Stimulated activated effector memory CD8-positive, alpha-beta T cell treated with anti-CD3 and anti-CD28 coated beads, Interleukin-12 subunit alpha, Interleukin-12 subunit beta, amount 100 ng/mL, for 72 hours (primary cell): Measurements from ENCODE around the gene NECTIN4.
A peak's percentile ranks its signal among the peaks of the same experiment; 100 is the strongest.
"Not testable (repeated sequence)": the region's sequence is repeated elsewhere in the genome, so short reads cannot be mapped to it uniquely, and the experiment has no call there.

Experiments used
- ATAC-seq: fragments of 150-1000 bp; cut with Tn5 transposase; 2 replicates; pipeline ENCODE4 v1.10.0; 2021
- DNase-seq, 2 donors: peaks; one replicate each; pipeline ENCODE4 v3.0.0; 2021 to 2022; ENCODE audit warnings: low spot score in 2 of 2
- H3K27ac Mint-ChIP-seq: one replicate; pipeline ENCODE4 v1.8.0; 2022; ENCODE audit warnings: mild to moderate bottlenecking, mixed read lengths
- H3K36me3 Mint-ChIP-seq: one replicate; pipeline ENCODE4 v1.8.0; 2022; ENCODE audit warnings: mild to moderate bottlenecking, mixed read lengths
- H3K4me1 Mint-ChIP-seq: one replicate; pipeline ENCODE4 v1.8.0; 2022; ENCODE audit warnings: mixed read lengths
- H3K4me3 Mint-ChIP-seq: one replicate; pipeline ENCODE4 v1.8.0; 2022; ENCODE audit warnings: mild to moderate bottlenecking, mixed read lengths
- H3K9me3 Mint-ChIP-seq: one replicate; pipeline ENCODE4 v1.8.0; 2022; ENCODE audit warnings: mixed read lengths

NECTIN4 gene

DNA sequence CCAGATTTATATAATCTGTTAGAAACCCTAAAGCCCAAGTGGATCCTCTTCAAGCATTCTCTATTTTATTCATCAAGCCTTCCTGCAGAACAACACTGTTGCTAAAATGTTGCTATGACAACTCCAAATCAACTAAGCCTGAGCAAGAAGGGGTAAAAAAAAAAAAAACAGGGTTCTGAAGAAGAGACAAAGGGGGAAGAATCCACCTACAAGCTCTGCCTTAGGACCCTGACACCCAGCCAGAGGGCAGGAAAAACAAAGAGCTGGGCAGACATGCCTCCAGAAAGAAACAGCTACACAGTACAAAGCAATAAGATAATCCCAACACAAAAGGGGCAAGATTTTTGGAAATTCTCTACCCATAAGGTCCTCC, 44.8 kb downstream of the NECTIN4 start:
- DNase-seq (no peak), ATAC-seq (no peak)
- peak overlapping the region; percentile 85 for H3K4me3 Mint-ChIP-seq
- H3K9me3 Mint-ChIP-seq = no peaks in the 10 kb centered on the region
- H3K36me3 Mint-ChIP-seq = peaks cover 94% of the 10 kb centered on the region
- peak overlapping the region; percentile 99 for H3K27ac Mint-ChIP-seq
- H3K4me1 Mint-ChIP-seq = peaks cover 74% of the 10 kb centered on the region

DNA sequence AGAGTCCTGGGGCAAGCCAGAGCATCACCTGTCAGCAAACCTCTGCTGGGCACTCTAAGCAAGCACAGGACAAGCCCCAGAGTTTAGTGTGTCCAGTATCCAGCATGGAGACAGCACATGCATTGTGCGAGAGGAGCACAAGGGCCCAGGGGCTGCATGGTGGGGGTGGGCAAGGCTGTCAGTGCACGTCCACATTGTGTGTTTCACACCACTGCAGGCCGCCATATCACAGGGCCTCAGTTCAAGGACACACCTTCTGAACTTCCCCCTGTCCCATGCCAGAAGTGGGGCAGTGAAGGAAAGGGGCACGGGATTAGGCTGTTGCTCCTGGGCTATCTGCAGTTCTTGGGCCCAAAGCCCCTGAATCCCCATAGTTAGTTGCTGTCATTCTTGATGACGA, 49.8 kb downstream of the NECTIN4 start:
- Mint-ChIP-seq H3K36me3 (peaks cover 75% of the 10 kb centered on the region), H3K27ac (peak overlapping the region; percentile 92), H3K4me1 (peaks cover 57% of the 10 kb centered on the region), H3K9me3 (no peaks in the 10 kb centered on the region), H3K4me3 (peak overlapping the region; percentile 91)
- no peak for DNase-seq
- no peak for ATAC-seq

DNA sequence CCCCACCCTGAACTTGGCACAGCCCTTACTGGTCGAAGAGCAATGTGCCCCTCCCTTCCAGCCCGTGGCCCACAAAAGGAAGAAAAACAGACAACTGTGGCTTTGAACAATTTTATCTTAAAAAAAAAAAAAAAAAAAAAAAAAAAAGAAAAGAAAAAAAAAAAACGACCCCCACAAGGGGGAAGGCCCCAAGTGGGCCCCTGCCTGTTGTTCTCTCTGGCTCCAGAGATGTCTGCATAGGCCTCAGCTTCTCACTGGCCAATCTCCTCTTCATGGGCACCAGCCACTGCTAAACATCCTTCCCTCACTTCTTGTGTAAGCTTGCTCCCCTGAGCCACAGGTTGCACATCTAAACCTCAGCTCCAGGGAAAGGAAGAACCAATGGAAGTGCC, 50.2 kb downstream of the NECTIN4 start:
- Mint-ChIP-seq H3K4me1 (peaks cover 53% of the 10 kb centered on the region), H3K9me3 (no peaks in the 10 kb centered on the region), H3K4me3 (peak overlapping the region; percentile 91), H3K27ac (peak overlapping the region; percentile 92), H3K36me3 (peaks cover 71% of the 10 kb centered on the region)
- no peak for DNase-seq
- no peak for ATAC-seq

- DNase-seq (peak; percentile 67 to 90), ATAC-seq (peak; percentile 93)
- Mint-ChIP-seq H3K36me3 (peaks cover 66% of the 10 kb centered on the region), H3K4me1 (peaks cover 51% of the 10 kb centered on the region), H3K9me3 (no peaks in the 10 kb centered on the region), H3K4me3 (peak within 1 kb of the TSS; percentile 91), H3K27ac (peak within 1 kb of the TSS; percentile 92)
Observed at GRCh38 chr1:161038523-161039153, 50.7 kb downstream of the NECTIN4 start, which contains the start of gene TSTD1. TSS of gene TSTD1 (minus strand) at chr1:161038964. CDS start at chr1:161038889, 75 bp downstream.

DNA sequence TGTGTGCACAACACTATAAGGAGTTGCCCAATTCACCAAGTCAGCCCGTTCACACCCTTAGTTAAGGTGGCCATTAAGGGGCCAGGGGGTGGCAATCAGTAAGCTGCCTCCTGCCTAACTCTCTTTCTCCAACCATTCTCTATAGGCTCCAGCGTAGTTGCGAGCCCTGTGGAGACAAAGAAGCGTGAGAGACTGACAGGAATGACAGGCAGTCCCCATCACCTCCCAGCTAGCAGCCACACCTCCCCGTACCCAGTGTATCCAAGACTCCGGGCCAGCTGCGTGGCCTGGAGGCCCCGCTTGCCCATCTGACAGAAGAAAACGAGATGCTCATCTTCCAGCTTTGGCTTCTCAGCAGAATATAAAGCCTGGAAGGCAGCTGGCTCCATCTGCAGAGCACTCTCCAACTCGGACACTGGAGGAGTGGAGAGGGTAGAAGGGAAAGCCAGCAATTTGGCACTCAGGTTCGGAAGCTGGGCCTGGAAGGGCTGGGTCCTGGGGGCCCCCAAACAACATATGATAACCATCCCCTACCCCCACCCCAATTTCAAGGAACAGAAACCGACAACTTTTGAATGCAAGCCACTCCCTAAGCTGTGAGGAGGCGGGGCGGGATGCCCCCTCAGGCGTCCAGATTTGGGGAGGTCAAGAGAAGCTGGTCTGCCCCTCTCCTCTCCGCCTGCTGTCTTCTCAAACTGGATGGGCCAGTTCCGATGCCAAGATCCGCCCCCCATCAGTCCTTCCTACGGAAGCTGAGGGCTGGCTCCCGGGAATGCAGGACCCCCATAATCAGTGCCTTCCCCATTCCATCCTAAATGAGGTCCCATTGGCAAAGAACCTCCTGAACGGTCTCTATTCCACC, 51.5 kb downstream of the NECTIN4 start:
- peak overlapping the region; percentile 91 for H3K4me3 Mint-ChIP-seq
- no peak for DNase-seq
- peak overlapping the region; percentile 92 for H3K27ac Mint-ChIP-seq
- no peak for ATAC-seq
- peaks cover 64% of the 10 kb centered on the region for H3K36me3 Mint-ChIP-seq
- peaks cover 49% of the 10 kb centered on the region for H3K4me1 Mint-ChIP-seq
- no peaks in the 10 kb centered on the region for H3K9me3 Mint-ChIP-seq

GRCh38 chr1:161033751-161034150, 55.6 kb downstream of the NECTIN4 start:
- H3K9me3 Mint-ChIP-seq = no peaks in the 10 kb centered on the region
- no peak overlapping the region for H3K27ac Mint-ChIP-seq
- ATAC-seq = peak; percentile 35
- peaks cover 31% of the 10 kb centered on the region for H3K4me1 Mint-ChIP-seq
- H3K36me3 Mint-ChIP-seq = peaks cover 26% of the 10 kb centered on the region
- no peak for DNase-seq
- H3K4me3 Mint-ChIP-seq = no peak overlapping the region

DNA sequence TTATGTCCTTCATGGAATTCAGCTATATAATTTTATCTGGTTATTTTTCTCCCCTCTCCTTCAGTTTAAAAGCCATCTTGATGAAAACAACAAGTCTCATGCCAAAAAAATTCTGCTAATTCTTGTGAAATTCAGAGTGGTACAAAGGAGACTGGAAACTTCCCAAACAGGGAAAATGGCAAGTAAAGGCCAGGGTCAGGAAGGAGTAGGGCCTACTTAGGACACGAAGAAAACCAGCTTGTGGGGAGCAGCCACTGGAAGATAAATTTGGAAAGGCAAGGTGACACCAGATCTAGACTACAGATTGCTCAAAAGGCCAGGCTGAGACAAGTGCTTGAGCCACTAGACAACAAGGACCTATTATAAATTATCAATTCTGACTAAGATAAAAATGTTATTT, 56.9 kb downstream of the NECTIN4 start:
- Mint-ChIP-seq H3K36me3 (peaks cover 14% of the 10 kb centered on the region), H3K27ac (peak overlapping the region; percentile 4), H3K4me1 (peaks cover 19% of the 10 kb centered on the region), H3K4me3 (peak overlapping the region; percentile 2), H3K9me3 (no peaks in the 10 kb centered on the region)
- DNase-seq (no peak), ATAC-seq (no peak)

- H3K4me1 Mint-ChIP-seq = peaks cover 22% of the 10 kb centered on the region
- peak overlapping the region; percentile 84 for H3K27ac Mint-ChIP-seq
- DNase-seq (no peak), ATAC-seq (no peak)
- peaks cover 13% of the 10 kb centered on the region for H3K36me3 Mint-ChIP-seq
- no peaks in the 10 kb centered on the region for H3K9me3 Mint-ChIP-seq
- H3K4me3 Mint-ChIP-seq = no peak overlapping the region
Observed at GRCh38 chr1:161031874-161032273, 57.5 kb downstream of the NECTIN4 start.

GRCh38 chr1:161029466-161029865, 59.9 kb downstream of the NECTIN4 start:
- H3K27ac Mint-ChIP-seq, DNase-seq, H3K9me3 Mint-ChIP-seq, H3K4me3 Mint-ChIP-seq, ATAC-seq: not testable (repeated sequence)
- peaks cover 13% of the 10 kb centered on the region for H3K36me3 Mint-ChIP-seq
- peaks cover 36% of the 10 kb centered on the region for H3K4me1 Mint-ChIP-seq

GRCh38 chr1:161026954-161027353, 62.4 kb downstream of the NECTIN4 start:
- peak overlapping the region; percentile 8 for H3K4me3 Mint-ChIP-seq

DNA sequence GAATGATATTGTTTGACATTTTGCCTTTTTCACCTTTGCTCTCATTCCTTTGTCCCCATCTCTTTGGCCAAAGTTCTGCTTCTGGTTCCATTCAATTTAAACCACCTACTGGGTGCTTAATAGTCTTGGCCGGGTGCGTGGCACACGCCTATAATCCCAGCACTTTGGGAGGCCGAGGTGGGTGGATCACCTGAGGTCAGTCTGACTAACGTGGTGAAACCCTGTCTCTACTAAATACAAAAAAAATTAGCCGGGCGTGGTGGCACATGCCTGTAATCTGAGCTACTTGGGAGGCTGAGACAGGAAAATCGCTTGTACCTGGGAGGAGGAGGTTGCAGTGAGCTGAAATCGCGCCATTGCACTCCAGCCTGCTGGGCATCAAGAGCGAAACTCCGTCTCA, 66.9 kb downstream of the NECTIN4 start:
- Mint-ChIP-seq H3K4me3 (peak overlapping the region; percentile 84), H3K4me1 (peaks cover 76% of the 10 kb centered on the region)
- H3K9me3 Mint-ChIP-seq, H3K36me3 Mint-ChIP-seq, DNase-seq, H3K27ac Mint-ChIP-seq, ATAC-seq: not testable (repeated sequence)

More at GRCh38 chr1:161026954-161027353, 62.4 kb downstream of the NECTIN4 start:
- not testable (repeated sequence) for DNase-seq, H3K9me3 Mint-ChIP-seq
- Mint-ChIP-seq H3K27ac (peak overlapping the region; percentile 12), H3K36me3 (peaks cover 13% of the 10 kb centered on the region), H3K4me1 (peaks cover 39% of the 10 kb centered on the region)
- peak; percentile 87 for ATAC-seq

DNA sequence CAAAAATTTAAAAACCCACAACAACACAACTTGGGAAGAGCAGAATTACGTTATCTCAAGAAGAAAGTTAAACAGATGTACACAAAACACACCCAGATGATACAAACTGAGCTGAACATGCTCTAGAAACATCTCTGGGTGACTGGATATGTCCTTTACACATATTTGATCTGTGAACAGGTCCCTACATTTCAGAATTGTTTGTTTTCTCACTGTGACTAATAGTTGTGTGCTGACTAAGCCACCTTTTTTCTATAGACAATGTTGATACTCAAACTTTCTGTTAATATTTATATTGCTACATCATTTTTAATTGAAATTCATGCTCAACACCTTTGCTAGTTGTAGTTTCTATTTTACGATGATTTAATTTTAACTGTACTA, 67.4 kb downstream of the NECTIN4 start:
- Mint-ChIP-seq H3K9me3 (no peaks in the 10 kb centered on the region), H3K4me3 (peak overlapping the region; percentile 84), H3K36me3 (peaks cover 5% of the 10 kb centered on the region), H3K4me1 (peaks cover 75% of the 10 kb centered on the region), H3K27ac (no peak overlapping the region)
- ATAC-seq (peak; percentile 70), DNase-seq (no peak)

GRCh38 chr1:161021165-161021969, 68.0 kb downstream of the NECTIN4 start:
- Mint-ChIP-seq H3K9me3 (no peaks in the 10 kb centered on the region), H3K27ac (peak overlapping the region; percentile 85), H3K4me3 (peak overlapping the region; percentile 84), H3K4me1 (peaks cover 71% of the 10 kb centered on the region), H3K36me3 (no peaks in the 10 kb centered on the region)
- ATAC-seq (peak; percentile 94), DNase-seq (peak; percentile 56 to 87)
